Neuronal stem cell (in vitro differentiated cells): ENCODE results near the gene RAPGEF5.

Experiments
- DNase-seq: peaks from one replicate; pipeline ENCODE4 v3.0.0-alpha.2; 2013; ENCODE audit warnings: low spot score
- H2AFZ ChIP-seq: one replicate; pipeline ENCODE4 v1.6.1; 2013; ENCODE audit warnings: mild to moderate bottlenecking, low read length, inconsistent platforms
- H2AK5ac ChIP-seq: 2 replicates; pipeline ENCODE4 v1.6.1; 2013; ENCODE audit warnings: low read depth, mild to moderate bottlenecking, inconsistent platforms, low read length, moderate library complexity, mixed read lengths
- H2BK120ac ChIP-seq: 2 replicates; pipeline ENCODE4 v1.6.1; 2013; ENCODE audit warnings: low read depth, mild to moderate bottlenecking, inconsistent platforms, low read length, moderate library complexity, mixed read lengths
- H2BK12ac ChIP-seq: one replicate; pipeline ENCODE4 v1.6.1; 2013; ENCODE audit warnings: low read length, inconsistent platforms
- H2BK15ac ChIP-seq: 2 replicates; pipeline ENCODE4 v1.6.1; 2013; ENCODE audit warnings: mild to moderate bottlenecking, low read length, inconsistent platforms, mixed read lengths
- H2BK5ac ChIP-seq: one replicate; pipeline ENCODE4 v1.6.1; 2013; ENCODE audit warnings: inconsistent platforms, mild to moderate bottlenecking, low read length, moderate library complexity
- H3K14ac ChIP-seq: one replicate; pipeline ENCODE4 v1.6.1; 2013; ENCODE audit warnings: low read length, inconsistent platforms
- H3K18ac ChIP-seq: 2 replicates; pipeline ENCODE4 v1.6.1; 2013; ENCODE audit warnings: low read length, inconsistent platforms
- H3K23ac ChIP-seq: 2 replicates; pipeline ENCODE4 v1.6.1; 2013; ENCODE audit warnings: low read depth, mild to moderate bottlenecking, mixed read lengths, low read length, inconsistent platforms; ENCODE audit not compliant: poor library complexity
- H3K27ac ChIP-seq: replicated peaks from 3 replicates; pipeline ENCODE4 v1.5.1; 2013; ENCODE audit warnings: low read length, inconsistent platforms
- H3K27me3 ChIP-seq, 3 experiments: 2 replicates each; pipeline ENCODE4 v1.6.1; 2013; ENCODE audit warnings: low read length in 3 of 3, mild to moderate bottlenecking in 2 of 3, inconsistent platforms in 1 of 3, low read depth in 1 of 3, mixed read lengths in 1 of 3, moderate library complexity in 1 of 3; ENCODE audit not compliant: control insufficient read depth in 3 of 3, insufficient read depth in 3 of 3
- H3K36me3 ChIP-seq, 2 donors: replicated peaks in 1 of 2; 2 replicates each; pipeline ENCODE4 v1.6.1; 2013; ENCODE audit warnings: low read length in 2 of 2; ENCODE audit not compliant: control insufficient read depth in 2 of 2, insufficient read depth in 2 of 2
- H3K4ac ChIP-seq: 2 replicates; pipeline ENCODE4 v1.6.1; 2013; ENCODE audit warnings: inconsistent platforms, mild to moderate bottlenecking, low read length, moderate library complexity
- H3K4me1 ChIP-seq, 2 donors: 1 replicate in 1 of 2; 2 replicates in 1 of 2; pipeline ENCODE4 v1.6.1; 2013; ENCODE audit warnings: low read length in 2 of 2, low read depth in 1 of 2; ENCODE audit not compliant: control insufficient read depth in 2 of 2, insufficient read depth in 1 of 2
- H3K4me2 ChIP-seq: one replicate; pipeline ENCODE4 v1.6.1; 2013; ENCODE audit warnings: mild to moderate bottlenecking, low read length, inconsistent platforms; ENCODE audit not compliant: insufficient read depth, poor library complexity, severe bottlenecking
- H3K4me3 ChIP-seq, 2 donors: 2 replicates each; pipeline ENCODE4 v1.5.1; 2013; ENCODE audit warnings: low read length in 2 of 2, mild to moderate bottlenecking in 2 of 2, inconsistent platforms in 1 of 2, moderate library complexity in 1 of 2
- H3K79me1 ChIP-seq: one replicate; pipeline ENCODE4 v1.6.1; 2013; ENCODE audit warnings: low read depth, mild to moderate bottlenecking, inconsistent platforms, low read length, moderate library complexity
- H3K9ac ChIP-seq: one replicate; pipeline ENCODE4 v1.6.1; 2013; ENCODE audit warnings: mild to moderate bottlenecking, low read depth, low read length, inconsistent platforms; ENCODE audit not compliant: poor library complexity
- H3K9me3 ChIP-seq, 2 donors: replicated peaks in 1 of 2; 2 replicates each; pipeline versions ENCODE3 to v1.6.1; 2013; ENCODE audit warnings: low read length in 2 of 2, mild to moderate bottlenecking in 2 of 2, inconsistent platforms in 1 of 2, low read depth in 1 of 2, mixed read lengths in 1 of 2, moderate library complexity in 1 of 2; ENCODE audit not compliant: control insufficient read depth in 2 of 2, insufficient read depth in 1 of 2
- H4K8ac ChIP-seq: one replicate; pipeline ENCODE4 v1.6.1; 2013; ENCODE audit warnings: low read depth, mild to moderate bottlenecking, inconsistent platforms, low read length, moderate library complexity
- H4K91ac ChIP-seq: one replicate; pipeline ENCODE4 v1.6.1; 2013; ENCODE audit warnings: low read length, low read depth, mild to moderate bottlenecking, inconsistent platforms; ENCODE audit not compliant: poor library complexity
- WGBS, 2 donors: extraction: QIAGEN DNeasy Blood & Tissue Kit; methylation state at CpG; one replicate each; pipeline ENCODE4 v1.1.7; 2013; ENCODE audit warnings: missing lambda C conversion rate in 2 of 2, mixed read lengths in 1 of 2; ENCODE audit not compliant: insufficient read length in 2 of 2, insufficient replicate concordance in 1 of 2; ENCODE audit errors: extremely low coverage in 2 of 2; 5-methylcytosine and 5-hydroxymethylcytosine counted together

The RAPGEF5 gene

GRCh38 chr7:22137026-22137425 is 219.9 kb downstream of the RAPGEF5 start:
- H3K23ac ChIP-seq, result no peak overlapping the region
- H2BK15ac ChIP-seq, result no peak overlapping the region
- H3K27ac ChIP-seq, result no peak overlapping the region
- H3K9ac ChIP-seq, result no peak overlapping the region
- H2AFZ ChIP-seq, result no peak overlapping the region
- H2BK12ac ChIP-seq, result no peak overlapping the region
- no peak overlapping the region for H3K4me3 ChIP-seq
- no peak overlapping the region for H4K8ac ChIP-seq
- no peak overlapping the region for H2BK5ac ChIP-seq
- no peaks in the 10 kb centered on the region for H3K79me1 ChIP-seq
- H3K14ac ChIP-seq, result no peak overlapping the region
- no peak overlapping the region for H3K4me2 ChIP-seq
- H3K4me1 ChIP-seq, result peaks cover 20 to 32% of the 10 kb centered on the region in 2 donors
- H4K91ac ChIP-seq, result no peak overlapping the region
- H3K4ac ChIP-seq, result no peak overlapping the region
- no peak overlapping the region for H2BK120ac ChIP-seq
- peaks cover 2 to 24% of the 10 kb centered on the region in 2 donors for H3K9me3 ChIP-seq
- WGBS, 2 donors, result no CpG with 5 or more reads among the region's 2 CpGs
- no peak overlapping the region for H2AK5ac ChIP-seq
- no peak for DNase-seq
- H3K27me3 ChIP-seq, result no peaks in the 10 kb centered on the region
- peaks cover 0 to 59% of the 10 kb centered on the region in 2 donors for H3K36me3 ChIP-seq
- no peak overlapping the region for H3K18ac ChIP-seq

- H3K4ac ChIP-seq, result no peak overlapping the region
- no peak overlapping the region for H3K9ac ChIP-seq
- H3K14ac ChIP-seq, result no peak overlapping the region
- no peak overlapping the region for H3K4me2 ChIP-seq
- H4K91ac ChIP-seq, result no peak overlapping the region
- no peak overlapping the region for H4K8ac ChIP-seq
- no peak overlapping the region for H2BK5ac ChIP-seq
- H3K4me3 ChIP-seq, result no peak overlapping the region
- H3K79me1 ChIP-seq, result no peaks in the 10 kb centered on the region
- H3K4me1 ChIP-seq, result peaks cover 11 to 17% of the 10 kb centered on the region in 2 donors
- H3K27ac ChIP-seq, result no peak overlapping the region
- DNase-seq, result no peak
- H2BK12ac ChIP-seq, result no peak overlapping the region
- no peak overlapping the region for H2BK120ac ChIP-seq
- no peak overlapping the region for H2AFZ ChIP-seq
- H2AK5ac ChIP-seq, result no peak overlapping the region
- H3K23ac ChIP-seq, result no peak overlapping the region
- H3K36me3 ChIP-seq, result peaks cover 0 to 58% of the 10 kb centered on the region in 2 donors
- H3K18ac ChIP-seq, result no peak overlapping the region
- no peaks in the 10 kb centered on the region for H3K9me3 ChIP-seq
- no peak overlapping the region for H2BK15ac ChIP-seq
- H3K27me3 ChIP-seq, result no peaks in the 10 kb centered on the region
- WGBS, 2 donors, result no CpG with 5 or more reads among the region's 4 CpGs
Observed at GRCh38 chr7:22129819-22130580, 227.0 kb downstream of the RAPGEF5 start.

GRCh38 chr7:22129166-22129565 is 227.8 kb downstream of the RAPGEF5 start:
- Histone ChIP-seq H3K27ac (no peak overlapping the region), H2AK5ac (no peak overlapping the region), H3K9me3 (no peaks in the 10 kb centered on the region), H3K18ac (no peak overlapping the region), H3K23ac (no peak overlapping the region), H3K79me1 (no peaks in the 10 kb centered on the region), H3K4me1 (peaks cover 11 to 25% of the 10 kb centered on the region in 2 donors), H4K91ac (no peak overlapping the region), H3K9ac (no peak overlapping the region), H2BK12ac (no peak overlapping the region), H2BK15ac (no peak overlapping the region), H3K4me3 (no peak overlapping the region), H3K4ac (no peak overlapping the region), H2BK5ac (no peak overlapping the region), H2AFZ (no peak overlapping the region), H3K14ac (no peak overlapping the region), H4K8ac (no peak overlapping the region), H3K27me3 (no peaks in the 10 kb centered on the region), H3K4me2 (no peak overlapping the region), H3K36me3 (peaks cover 0 to 51% of the 10 kb centered on the region in 2 donors), H2BK120ac (no peak overlapping the region)
- WGBS, 2 donors, result no CpG with 5 or more reads among the region's 6 CpGs
- DNase-seq, result no peak

- Histone ChIP-seq H3K36me3 (peaks cover 0 to 55% of the 10 kb centered on the region in 2 donors), H3K4me1 (peaks cover 11 to 28% of the 10 kb centered on the region in 2 donors), H2BK5ac (no peak overlapping the region), H2BK15ac (no peak overlapping the region), H3K14ac (no peak overlapping the region), H4K91ac (no peak overlapping the region), H3K23ac (no peak overlapping the region), H2AK5ac (no peak overlapping the region), H3K4me2 (no peak overlapping the region), H3K4me3 (no peak overlapping the region), H3K18ac (no peak overlapping the region), H2BK120ac (no peak overlapping the region), H3K27me3 (no peaks in the 10 kb centered on the region), H2BK12ac (no peak overlapping the region), H2AFZ (no peak overlapping the region), H4K8ac (no peak overlapping the region), H3K9ac (no peak overlapping the region), H3K27ac (no peak overlapping the region), H3K9me3 (no peaks in the 10 kb centered on the region), H3K4ac (no peak overlapping the region), H3K79me1 (no peaks in the 10 kb centered on the region)
- no CpG with 5 or more reads among the region's 4 CpGs for WGBS, 2 donors
- no peak for DNase-seq
Observed at GRCh38 chr7:22128528-22128920, 228.4 kb downstream of the RAPGEF5 start.
